Endometrium (tissue), 2 donors: Measurements from ENCODE around the gene AFDN.
A peak's percentile ranks its signal among the peaks of the same experiment; 100 is the strongest.

ENCODE experiments used
- FAIRE-seq: peaks from 2 replicates; lab custom pipeline; 2012; peaks lifted over from hg19 to GRCh38; lab: Jason Lieb, UNC
- donor health status: control.
- donor health status: control.

The AFDN gene

GRCh38 chr6:167918548-167919278 is 92.0 kb downstream of the AFDN start:
- no peak for FAIRE-seq

DNA sequence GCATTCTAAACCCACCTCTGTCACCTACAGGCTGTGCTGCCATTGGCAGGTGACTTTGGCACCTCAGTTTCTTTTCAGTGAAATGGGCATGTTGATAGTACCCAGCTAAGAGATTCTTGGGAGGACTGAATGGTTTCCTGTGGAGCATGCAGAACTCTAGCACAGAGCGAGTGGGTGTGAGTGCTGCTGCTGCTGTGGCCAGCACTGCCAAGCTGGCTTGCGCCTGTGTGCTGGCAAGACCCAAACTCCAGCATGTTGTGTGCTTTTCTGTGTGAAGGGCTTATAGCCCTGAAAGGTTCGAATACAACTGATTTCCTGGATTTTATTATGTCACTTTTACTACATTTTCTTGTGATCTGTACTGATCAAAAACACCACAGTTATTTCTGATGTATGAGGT is 92.6 kb downstream of the AFDN start:
- no peak for FAIRE-seq

- FAIRE-seq = no peak
Observed at GRCh38 chr6:167920165-167920564, 93.5 kb downstream of the AFDN start.

- no peak for FAIRE-seq
Observed at GRCh38 chr6:167921831-167922230, 95.1 kb downstream of the AFDN start.

- no peak for FAIRE-seq
Observed at GRCh38 chr6:167925026-167925425, 98.3 kb downstream of the AFDN start.

DNA sequence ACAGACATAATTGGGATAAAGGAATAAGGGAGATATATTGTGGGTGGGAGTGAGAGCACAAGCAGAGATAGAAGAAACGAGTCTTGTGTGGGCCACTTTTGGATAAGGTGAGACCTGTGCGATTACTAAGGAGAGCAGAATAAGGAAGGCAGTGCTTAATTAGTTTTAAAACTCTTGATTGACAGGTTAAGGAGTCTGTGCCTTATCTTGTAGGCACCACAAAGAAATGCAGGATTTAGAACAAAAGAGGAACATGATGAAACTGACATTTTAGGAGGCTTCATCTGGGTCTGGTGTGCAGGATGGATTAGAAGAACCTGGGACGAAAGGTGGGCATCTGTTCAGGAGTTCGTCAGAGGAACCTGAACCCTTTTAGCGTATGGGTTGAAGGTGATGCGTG is 100.5 kb downstream of the AFDN start:
- FAIRE-seq = no peak

- no peak for FAIRE-seq
Observed at GRCh38 chr6:167928111-167928510, 101.4 kb downstream of the AFDN start.

DNA sequence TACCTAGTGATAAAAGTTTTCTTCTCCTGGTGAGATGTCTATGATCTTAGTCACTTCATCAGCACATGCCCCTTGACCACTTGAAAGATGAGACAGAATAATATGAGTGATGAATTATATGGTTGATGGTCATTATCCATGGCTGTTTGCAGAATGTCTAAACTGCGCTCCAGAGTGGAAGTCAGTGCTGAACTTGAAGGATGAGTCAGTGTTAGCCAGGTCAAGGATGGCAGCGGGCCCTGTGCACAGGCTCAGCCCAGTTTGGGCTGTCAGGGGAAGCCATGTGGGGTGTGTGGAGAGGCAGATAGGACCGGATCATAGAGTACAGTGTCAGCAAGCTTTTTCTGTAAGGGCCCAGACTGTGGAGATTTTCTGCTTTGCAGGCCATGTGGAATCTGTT is 103.6 kb downstream of the AFDN start:
- no peak for FAIRE-seq

DNA sequence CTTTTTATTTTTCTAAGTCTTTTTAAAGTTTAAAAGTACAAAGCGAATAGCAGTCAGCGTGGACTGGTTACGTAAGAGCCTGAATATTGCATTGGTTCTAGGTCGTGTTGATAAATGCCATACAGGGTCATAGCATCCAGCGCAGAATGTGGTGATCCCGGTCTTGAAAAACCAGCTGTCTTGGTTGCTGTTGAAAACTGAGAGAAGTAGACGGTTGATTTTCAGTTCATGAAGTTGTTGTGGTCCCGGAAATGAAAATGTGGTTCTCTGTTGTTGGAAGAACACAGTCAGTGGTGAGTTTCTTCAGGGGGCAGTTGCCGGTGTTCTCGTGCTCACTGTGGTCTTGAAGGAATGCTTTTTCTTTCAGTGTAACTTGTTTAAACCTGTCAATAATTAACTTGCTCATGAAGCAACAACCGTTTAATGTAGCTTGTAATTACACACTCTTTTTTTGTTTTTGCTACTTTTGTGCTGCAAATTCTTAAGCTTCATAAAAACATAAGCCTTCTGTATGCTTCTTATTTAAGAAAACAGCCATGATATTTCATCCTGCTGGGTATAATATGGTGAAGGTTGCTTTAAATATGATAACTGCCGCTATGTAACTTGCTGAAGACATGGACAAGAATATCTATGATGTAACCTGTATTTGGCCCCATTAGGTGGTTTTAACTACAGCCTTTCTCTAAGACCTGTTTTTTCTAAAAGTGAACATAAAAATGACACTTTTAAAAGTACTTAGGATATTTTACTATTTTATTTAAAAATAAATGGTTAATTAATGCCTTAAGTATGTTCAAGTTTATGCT is 106.0 kb downstream of the AFDN start:
- no peak for FAIRE-seq

GRCh38 chr6:167933290-167933689 is 106.6 kb downstream of the AFDN start:
- FAIRE-seq = no peak

- FAIRE-seq = no peak
Observed at GRCh38 chr6:167933847-167934246, 107.1 kb downstream of the AFDN start.

GRCh38 chr6:167934426-167934864 is 107.7 kb downstream of the AFDN start:
- FAIRE-seq = peak; percentile 82

DNA sequence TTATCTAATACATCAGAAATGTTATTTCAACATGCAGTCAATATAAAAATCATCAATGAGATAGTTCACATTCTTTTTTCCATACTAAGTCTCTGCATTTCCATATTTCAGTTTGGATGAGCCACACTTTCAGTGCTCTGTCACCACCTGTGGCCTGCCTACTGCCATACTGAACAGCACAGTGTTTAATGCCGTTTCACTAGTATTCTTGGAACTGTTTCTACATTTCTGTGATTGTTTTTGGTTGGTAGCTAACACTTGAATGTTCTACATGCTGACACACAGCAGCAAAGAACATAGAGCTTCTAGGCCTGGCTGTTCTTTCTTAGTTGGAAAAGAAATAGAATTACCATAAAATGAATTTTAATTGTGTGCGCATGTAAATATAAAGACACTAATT is 109.3 kb downstream of the AFDN start:
- no peak for FAIRE-seq

DNA sequence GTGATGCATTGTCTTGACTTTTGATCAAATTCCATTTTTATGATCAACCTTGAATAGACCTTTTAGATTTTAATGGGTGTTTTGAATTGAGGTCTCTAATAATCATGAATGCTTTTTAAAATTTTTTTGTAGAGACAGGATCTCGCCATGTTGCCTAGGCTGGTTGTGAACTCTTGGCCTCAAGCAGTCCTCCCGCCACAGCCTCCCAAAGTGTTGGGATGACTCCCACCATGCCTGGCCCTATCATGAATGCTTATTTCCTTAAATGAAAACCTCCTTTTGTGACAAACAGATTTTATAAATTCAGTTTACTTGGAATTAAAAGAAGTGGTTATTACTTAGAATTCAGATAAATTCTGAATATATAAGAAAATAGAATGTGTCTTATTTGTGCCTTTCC is 110.6 kb downstream of the AFDN start:
- no peak for FAIRE-seq

DNA sequence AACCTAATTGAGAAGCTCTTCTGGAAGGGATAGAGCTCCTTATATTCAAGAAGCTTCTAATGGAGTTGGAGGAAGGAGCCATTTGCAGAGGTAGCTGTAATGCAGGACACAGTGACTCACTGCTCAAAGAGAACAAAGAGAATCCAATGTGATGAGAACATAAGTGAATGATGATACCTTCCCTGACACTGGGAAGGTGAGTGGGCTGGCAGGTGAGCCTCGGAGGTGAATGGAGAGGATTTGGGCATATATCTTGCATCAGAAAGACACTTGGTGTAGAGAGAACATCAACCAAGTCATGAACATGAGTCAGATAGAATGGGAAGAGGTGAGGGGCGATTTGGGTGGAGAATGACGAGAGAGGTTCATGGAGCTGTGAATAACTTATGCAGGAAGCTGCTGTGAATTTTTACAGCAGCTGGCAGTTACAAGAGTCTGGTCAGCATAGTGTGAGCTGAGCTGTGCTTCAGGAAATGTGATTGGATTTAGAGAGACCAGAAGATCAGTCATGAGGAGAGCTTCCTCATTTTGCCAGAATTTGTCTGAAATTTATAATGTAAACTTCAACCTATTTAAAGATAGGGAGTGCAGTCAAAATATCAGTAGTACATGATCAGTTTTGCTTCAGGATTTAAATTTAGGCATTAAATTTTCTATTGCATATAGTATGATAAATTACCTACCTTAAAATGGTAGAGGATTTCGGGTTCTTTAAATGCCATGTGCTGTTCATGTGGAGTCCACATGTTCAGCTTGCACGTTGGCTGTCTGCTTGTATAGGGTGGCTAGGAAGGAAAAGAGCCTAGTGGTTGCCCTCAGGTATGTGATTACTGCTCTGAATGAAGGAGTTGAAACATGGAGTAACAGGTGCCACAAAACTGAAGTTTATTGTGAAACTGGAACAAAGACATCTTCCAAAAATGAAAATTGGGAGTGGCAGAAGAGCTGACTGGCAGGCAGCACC is 111.5 kb downstream of the AFDN start:
- FAIRE-seq = no peak

GRCh38 chr6:167941822-167942221 is 115.1 kb downstream of the AFDN start:
- no peak for FAIRE-seq

GRCh38 chr6:167944130-167944529 is 117.4 kb downstream of the AFDN start:
- FAIRE-seq = no peak

- FAIRE-seq = no peak
Observed at GRCh38 chr6:167946007-167946406, 119.3 kb downstream of the AFDN start.

DNA sequence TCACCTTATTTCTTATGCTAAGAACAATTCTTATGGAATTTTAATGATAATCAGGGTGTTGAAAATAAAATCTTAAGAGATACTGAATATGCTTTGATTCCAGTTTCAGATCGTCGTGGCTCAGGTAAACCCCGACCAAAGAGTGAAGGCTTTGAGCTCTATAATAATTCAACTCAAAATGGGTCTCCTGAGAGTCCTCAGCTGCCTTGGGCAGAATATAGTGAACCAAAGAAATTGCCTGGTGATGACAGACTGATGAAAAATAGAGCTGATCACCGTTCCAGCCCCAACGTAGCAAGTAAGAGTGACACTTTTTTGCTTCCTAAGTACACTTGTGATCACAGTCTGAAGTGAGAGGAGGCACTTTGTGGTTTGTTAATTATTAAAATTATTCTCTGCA is 119.9 kb downstream of the AFDN start:
- no peak for FAIRE-seq

DNA sequence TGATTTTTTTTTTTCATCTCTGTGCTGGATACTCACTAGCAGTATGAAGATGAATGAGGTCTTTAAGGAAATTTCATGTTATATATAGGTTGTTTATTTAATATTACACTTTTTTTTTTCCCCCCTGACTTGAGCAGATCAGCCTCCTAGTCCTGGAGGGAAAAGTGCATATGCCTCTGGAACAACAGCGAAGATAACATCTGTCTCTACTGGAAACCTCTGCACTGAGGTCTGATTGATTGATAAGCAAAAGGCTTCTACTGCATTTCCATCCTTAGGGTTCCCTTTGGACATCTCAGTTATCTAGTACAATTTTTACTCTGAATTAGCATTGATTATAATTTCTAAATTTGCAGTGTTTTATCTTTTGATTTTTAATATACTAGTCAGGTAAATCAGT is 121.0 kb downstream of the AFDN start:
- FAIRE-seq = no peak

GRCh38 chr6:167948716-167949115 is 122.0 kb downstream of the AFDN start:
- no peak for FAIRE-seq

- no peak for FAIRE-seq
Observed at GRCh38 chr6:167949121-167949684, 122.5 kb downstream of the AFDN start.
